HG02763 (cell line): ENCODE data around the gene SKOR1.

Experiments used
- ATAC-seq: cut with Tn5 transposase; IDR thresholded peaks from one replicate; pipeline ENCODE4 v1.9.1; 2021; ENCODE audit warnings: mild to moderate bottlenecking, moderate library complexity; ENCODE audit not compliant: unreplicated experiment

Gene SKOR1

DNA sequence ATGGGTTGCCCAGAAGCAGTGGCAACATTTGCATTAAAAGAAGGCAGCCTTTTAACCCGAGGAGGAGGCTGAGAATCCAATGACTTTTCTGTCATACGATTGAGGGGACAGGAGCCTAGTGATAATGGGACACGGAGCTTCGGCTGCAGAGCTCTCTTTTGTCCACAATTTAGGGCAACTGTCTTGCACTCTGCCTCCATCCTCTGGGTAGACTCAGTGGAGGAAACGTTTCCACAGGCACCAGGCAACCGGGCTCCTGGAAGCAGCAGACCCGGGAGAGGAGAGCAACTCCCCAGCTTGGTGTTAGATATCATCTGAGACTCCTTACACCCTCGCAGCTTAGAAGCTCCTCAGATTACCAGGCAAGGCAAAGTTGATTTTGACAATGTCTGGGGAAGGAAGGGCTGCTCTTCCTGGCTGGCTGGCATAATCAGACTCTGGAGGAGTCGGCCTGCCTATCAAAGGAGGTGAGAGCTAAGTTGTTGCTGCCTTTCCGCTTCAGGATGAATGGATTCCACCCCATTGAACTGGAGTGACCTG, 58.0 kb downstream of the SKOR1 start:
- ATAC-seq, result no peak

GRCh38 chr15:67884009-67884408, 58.7 kb downstream of the SKOR1 start:
- no peak for ATAC-seq
